Stimulated activated naive CD8-positive, alpha-beta T cell treated with anti-CD3 and anti-CD28 coated beads, Interleukin-15, Interleukin-2, amounts not matched to agents 100 U/mL and 50 U/mL, for 24 hours (primary cell): ENCODE data around the gene DLEC1.
A peak's percentile ranks its signal among the peaks of the same experiment; 100 is the strongest.

Experiments
- ATAC-seq: fragments of 150-1000 bp; cut with Tn5 transposase; one replicate; pipeline ENCODE4 v1.10.0; 2021
- DNase-seq: peaks from one replicate; pipeline ENCODE4 v3.0.0; 2021

DLEC1 gene, protein sequence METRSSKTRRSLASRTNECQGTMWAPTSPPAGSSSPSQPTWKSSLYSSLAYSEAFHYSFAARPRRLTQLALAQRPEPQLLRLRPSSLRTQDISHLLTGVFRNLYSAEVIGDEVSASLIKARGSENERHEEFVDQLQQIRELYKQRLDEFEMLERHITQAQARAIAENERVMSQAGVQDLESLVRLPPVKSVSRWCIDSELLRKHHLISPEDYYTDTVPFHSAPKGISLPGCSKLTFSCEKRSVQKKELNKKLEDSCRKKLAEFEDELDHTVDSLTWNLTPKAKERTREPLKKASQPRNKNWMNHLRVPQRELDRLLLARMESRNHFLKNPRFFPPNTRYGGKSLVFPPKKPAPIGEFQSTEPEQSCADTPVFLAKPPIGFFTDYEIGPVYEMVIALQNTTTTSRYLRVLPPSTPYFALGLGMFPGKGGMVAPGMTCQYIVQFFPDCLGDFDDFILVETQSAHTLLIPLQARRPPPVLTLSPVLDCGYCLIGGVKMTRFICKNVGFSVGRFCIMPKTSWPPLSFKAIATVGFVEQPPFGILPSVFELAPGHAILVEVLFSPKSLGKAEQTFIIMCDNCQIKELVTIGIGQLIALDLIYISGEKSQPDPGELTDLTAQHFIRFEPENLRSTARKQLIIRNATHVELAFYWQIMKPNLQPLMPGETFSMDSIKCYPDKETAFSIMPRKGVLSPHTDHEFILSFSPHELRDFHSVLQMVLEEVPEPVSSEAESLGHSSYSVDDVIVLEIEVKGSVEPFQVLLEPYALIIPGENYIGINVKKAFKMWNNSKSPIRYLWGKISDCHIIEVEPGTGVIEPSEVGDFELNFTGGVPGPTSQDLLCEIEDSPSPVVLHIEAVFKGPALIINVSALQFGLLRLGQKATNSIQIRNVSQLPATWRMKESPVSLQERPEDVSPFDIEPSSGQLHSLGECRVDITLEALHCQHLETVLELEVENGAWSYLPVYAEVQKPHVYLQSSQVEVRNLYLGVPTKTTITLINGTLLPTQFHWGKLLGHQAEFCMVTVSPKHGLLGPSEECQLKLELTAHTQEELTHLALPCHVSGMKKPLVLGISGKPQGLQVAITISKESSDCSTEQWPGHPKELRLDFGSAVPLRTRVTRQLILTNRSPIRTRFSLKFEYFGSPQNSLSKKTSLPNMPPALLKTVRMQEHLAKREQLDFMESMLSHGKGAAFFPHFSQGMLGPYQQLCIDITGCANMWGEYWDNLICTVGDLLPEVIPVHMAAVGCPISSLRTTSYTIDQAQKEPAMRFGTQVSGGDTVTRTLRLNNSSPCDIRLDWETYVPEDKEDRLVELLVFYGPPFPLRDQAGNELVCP (N-terminal part only)

DNA sequence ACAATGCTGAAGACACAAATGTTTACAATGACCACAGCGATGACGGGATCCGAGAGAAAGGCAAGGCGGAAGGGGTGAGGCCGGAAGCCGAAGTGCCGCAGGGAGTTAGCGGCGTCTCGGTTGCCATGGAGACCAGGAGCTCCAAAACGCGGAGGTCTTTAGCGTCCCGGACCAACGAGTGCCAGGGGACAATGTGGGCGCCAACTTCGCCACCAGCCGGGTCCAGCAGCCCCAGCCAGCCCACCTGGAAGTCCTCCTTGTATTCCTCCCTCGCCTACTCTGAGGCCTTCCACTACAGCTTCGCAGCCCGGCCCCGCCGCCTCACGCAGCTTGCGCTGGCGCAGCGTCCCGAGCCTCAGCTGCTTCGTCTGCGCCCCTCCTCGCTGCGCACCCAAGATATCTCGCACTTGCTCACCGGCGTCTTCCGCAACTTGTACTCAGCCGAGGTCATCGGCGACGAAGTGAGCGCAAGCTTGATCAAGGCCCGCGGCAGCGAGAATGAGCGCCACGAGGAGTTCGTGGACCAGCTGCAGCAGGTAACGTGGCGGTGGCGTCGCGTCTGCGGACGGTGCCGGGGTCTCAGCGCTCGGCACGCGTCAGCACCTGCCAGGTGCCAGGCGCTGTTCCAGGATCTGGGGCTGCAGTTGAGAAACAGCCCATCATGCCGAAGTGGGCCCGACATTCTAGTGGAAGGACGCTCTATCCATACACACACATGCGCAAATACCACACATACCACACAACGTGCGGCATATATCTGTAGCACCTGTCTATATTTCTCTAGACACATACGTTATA lies at the start of gene DLEC1:
DLEC1 (plus strand) TSS at position 108 of the 798 bp plus-strand sequence; CDS start at position 126, 18 bp downstream.
- ATAC-seq: peak; percentile 67
- peak; percentile 84 for DNase-seq

DNA sequence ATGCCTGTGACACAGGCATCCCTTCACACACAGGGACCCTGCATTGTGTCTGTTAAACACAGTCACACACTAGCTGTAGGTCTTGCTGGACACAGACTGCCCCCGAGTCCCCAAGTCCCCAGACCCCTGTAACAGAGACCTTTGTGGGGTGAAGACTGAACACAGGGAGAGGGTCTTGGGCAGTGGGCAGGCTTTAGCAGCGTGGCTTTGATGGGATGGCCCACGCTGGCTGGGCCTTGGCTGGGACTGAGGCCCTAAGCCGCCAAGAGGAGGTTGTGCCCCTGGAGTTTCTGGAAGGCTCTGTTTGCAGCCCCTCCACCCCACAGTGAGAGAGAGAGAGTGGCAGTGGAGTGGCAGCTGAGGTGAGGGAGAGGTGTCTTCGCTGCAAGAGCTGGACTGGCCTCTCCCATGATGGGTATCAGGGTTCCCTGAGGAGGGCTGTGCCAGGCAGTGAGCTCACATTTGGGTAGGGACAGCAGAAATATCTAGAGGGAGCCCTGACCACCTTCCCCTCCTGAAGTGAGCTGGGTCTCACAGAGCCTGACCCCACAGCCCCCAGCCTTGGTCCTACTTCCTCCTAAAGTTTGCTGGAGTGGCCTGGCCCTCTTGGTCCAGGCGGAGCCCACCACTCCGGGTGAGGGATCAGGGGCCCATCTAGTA lies 49.1 kb upstream of the DLEC1 start:
- DNase-seq (no peak), ATAC-seq (no peak)

DNA sequence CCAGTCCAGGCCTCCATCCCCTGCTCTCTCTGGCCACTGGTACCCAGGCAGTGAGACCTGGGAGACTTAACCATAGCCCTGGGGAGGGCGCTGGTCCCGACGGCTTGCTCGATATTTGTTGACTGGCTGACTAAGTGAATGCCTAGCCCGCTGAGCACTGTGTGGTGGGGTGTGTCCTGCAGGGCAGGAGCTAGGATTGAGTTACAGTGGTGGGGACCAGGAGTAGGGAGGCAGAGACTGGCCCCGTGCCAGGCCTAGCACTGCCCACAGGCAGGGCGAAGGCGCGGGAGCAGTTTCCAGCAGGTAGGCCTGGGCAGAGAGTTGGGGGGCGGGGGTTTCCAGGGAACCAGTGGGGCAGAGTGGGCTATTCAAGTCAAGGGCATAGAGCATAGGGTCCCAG lies 48.5 kb upstream of the DLEC1 start, which contains the start of gene VILL:
VILL (plus strand) TSS at position 260 of the 400 bp plus-strand sequence. CDS start 2,887 bp downstream, outside the sequence.
- DNase-seq (no peak), ATAC-seq (no peak)

DNA sequence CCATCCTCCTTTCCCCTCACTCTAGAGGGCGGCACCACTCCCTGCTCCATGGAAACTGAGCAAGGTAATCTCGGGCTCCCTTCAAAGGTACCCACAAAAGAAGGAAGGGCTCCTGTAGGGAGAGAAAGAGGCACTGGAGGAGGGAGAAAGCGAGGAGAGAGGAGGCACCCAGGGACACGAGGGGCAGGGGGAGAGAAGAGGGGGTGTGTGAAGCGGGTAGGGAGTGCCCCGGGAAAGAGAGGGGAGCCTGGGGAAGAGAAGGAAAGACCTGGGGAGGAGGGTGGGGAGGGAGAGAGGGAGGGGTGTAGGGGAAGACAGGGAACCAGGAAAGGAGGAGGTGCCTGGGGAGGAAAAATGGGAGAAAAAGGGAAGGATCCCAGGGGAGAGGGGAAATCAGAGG lies 47.9 kb upstream of the DLEC1 start:
- ATAC-seq (no peak), DNase-seq (no peak)

DNA sequence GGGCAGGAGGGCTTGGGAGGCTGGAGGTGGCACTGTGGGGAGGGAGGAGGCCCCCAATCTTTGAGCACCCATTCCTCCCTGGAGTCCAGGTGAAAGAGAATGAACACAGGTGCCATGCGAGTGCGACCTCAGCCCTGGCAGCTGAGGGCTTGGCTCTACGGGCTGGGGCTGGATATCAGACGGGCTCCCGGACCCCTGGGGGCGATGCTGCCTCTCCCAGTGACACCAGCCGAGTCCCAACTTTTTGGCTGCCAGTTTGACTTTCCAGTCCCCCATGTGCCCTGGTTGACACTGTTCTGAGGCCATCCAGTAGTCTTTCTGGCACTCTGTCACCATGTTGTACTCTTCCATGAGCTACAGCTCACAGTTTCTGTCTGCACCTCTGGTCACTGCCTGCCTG lies 47.2 kb upstream of the DLEC1 start:
- no peak for DNase-seq
- ATAC-seq: no peak

DNA sequence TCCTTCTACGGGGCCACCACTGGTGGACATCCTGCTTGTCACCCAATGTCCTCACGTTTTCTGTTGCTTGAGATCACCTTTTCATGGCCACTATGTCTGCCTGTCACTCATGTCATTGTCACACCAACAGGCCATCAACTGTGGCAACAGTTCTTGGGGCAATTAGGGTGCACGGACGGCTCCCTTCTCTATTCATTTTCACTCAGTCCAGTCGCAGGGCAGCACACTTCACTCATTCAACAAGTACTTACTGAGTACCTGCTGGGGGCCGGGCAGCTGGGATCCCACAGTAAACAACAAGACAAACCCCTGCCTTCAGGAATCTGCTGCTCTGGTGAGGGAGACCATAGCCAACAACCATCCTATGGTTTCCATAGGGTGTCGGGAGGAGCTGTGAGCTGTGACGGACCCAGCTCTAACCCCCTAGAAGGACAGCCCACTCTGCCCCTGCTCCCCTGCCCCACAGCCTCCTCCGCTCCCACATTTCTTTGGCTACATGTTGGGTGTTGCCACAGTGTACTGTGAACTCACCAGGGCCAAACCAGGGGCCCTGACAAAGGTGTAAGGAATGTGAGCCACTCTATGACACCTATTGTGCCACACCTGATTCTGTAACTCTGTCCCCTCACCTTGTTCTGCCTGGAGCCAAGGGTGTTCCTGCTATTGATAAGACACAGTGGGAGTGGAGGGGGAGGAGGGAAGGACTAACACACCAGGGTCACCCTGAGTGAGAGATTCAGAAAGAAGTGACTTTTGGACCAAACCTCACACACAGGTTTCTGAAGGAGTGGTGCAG lies 46.5 kb upstream of the DLEC1 start:
- no peak for ATAC-seq
- DNase-seq: no peak

DNA sequence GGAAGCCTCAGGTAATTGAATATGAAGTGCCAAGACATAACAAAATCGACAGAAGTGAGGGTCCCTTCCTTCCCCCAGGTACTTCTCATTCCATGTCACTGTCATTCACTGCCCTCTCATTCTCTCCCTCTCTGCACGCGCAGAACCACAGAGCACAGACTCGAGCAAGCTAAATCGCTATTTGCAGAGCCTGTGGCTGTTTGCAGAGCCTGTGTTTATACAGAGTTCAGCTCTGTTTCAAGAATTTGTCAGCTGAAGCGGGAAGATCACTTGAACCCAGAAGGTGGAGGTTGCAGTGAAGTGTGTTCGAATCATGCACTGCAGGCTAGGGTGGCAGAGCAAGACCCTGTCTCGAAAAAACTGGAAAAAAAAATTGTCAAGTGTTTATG lies 45.9 kb upstream of the DLEC1 start:
- DNase-seq (no peak), ATAC-seq (no peak)

DNA sequence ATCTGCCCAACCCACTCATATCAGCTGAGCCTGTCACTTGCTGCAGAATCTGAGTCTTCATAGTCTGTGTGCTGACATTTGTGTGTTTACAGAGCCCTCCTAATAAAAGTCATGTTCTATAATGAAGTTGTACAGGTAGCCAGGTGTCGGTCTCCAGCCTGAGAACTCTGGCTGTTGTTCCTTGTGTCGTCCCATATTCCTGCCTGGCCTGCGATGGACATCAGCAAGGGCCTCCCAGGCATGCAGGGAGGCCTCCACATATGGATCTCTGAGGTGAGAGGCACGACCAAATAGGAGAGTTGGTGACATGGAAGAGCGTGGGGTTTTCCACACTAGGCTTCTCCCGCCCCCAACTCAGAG lies 45.6 kb upstream of the DLEC1 start:
- ATAC-seq (no peak), DNase-seq (no peak)

DNA sequence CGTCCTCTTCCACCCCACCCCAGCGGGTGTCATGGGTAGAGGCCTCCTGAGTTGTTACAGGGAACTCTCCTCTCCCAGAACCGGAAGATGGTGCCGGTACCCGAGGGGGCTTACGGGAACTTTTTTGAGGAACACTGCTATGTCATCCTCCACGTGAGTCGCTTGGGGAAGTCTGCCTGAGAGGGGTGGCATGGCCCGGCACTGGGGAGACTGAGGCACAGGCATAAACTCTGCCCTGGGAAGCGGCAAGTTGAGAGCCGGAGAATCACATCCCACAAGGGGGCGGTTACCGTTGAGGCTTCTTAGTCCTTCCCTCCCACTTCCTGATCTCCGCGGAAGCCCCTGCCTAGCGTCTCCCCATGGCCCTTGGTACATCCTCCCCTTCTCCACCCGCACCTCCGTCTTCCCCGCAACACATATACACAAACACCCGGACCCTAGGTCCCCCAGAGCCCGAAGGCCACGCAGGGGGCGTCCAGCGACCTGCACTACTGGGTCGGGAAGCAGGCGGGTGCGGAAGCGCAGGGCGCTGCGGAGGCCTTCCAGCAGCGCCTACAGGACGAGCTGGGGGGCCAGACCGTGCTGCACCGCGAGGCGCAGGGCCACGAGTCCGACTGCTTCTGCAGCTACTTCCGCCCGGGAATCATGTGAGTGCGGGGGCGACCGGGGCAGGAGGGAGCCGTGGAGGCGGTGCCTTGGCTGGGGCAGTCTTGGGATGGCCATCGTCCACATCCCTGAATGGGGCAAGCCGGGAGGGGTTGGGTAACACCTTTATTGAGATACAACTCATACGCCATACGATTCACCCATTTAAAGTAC lies 45.0 kb upstream of the DLEC1 start:
- DNase-seq (peak; percentile 83), ATAC-seq (peak; percentile 75)

DNA sequence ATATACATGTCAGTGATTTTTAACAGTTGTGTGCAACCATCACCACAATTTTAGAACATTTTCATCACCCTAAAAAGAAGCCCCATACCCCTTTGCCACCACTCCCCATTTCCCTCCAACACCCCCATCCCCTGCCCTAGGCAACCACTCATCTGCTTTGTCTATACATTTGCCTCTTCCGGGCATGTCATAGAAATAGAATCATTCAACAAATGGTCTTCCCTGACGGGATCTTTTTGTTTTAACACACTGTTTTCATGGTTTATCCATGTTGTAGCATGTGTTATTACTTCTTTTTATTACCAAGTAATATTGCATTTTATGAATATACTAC lies 44.4 kb upstream of the DLEC1 start:
- ATAC-seq (no peak), DNase-seq (no peak)

DNA sequence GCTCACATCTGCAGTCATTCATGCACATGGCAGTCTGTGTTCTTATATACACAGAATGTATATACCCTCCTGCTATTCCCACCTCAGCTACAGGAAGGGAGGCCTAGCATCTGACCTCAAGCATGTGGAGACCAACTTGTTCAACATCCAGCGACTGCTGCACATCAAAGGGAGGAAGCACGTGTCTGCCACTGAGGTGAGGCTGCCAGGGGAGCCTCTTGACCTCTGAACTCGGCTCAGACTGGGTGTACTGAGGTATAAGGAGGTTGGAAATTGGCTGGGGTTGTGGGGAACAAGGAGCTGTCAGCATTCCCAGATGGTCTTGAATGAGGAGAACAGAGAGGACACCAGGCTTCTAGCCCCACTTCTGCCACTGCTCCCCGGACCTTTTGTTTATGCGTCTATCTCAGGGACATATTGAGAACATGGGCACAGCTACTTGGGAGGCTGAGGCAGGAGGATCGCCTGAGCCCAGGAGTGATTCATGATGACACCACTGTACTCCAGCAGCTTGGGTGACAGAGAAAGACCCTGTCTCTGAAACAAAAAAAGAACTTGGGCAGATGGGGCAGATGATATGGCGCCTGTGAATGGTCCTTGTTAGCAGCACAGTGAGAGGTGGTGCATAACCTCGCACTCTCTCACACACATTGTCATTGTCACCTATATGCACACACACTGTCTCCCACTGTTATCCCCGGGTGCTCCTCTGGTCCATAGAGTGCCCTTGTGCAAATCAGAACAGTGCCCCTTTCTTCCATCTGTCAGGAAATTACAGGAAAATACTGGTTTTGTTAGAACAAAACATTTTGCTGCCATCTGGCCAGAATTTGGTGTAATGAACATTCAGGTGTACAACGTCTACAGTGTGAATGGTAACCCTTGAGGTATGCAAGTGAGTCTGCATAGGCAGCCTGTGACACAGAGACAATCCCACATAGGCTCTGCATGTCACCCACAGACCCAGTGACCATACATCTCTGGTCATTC lies 43.1 kb upstream of the DLEC1 start:
- no peak for ATAC-seq
- no peak for DNase-seq

DNA sequence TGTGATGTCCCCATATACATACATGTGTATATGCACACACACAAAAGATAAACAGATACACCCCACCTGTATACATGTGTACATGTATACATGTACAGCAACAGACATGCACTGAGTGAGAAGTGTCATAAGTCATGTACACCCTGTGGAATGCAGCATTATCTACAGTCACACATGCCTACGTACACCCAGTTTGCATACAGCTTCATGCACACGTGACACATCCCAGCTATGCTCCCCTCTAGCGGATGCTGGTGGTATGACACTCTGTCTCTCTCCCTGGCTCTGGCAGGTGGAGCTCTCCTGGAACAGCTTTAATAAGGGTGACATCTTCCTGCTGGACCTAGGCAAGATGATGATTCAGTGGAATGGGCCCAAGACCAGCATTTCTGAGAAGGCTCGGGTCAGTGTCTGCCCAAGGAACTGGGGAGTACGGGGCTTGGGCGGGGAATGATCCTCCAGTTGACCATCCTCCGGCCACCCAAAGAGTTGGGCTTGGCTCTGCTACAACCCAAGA lies 42.2 kb upstream of the DLEC1 start:
- ATAC-seq: peak; percentile 37

DNA sequence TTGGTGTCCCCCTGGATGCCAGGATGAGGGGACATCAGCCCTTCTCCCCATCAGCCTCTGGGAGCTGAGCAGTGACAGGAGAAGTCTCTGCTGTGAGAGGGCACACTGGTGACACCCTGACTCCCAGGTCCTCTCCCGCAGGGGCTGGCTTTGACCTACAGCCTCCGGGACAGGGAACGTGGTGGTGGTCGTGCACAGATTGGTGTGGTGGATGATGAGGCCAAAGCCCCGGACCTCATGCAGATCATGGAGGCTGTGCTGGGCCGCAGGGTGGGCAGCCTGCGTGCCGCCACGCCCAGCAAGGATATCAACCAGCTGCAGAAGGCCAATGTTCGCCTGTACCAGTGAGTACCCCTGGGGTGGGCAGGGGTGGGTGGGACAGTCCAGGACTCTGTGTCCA lies 41.7 kb upstream of the DLEC1 start:
- ATAC-seq (no peak), DNase-seq (no peak)

More for the DNA sequence above, 42.2 kb upstream of the DLEC1 start:
- DNase-seq: peak; percentile 83

DNA sequence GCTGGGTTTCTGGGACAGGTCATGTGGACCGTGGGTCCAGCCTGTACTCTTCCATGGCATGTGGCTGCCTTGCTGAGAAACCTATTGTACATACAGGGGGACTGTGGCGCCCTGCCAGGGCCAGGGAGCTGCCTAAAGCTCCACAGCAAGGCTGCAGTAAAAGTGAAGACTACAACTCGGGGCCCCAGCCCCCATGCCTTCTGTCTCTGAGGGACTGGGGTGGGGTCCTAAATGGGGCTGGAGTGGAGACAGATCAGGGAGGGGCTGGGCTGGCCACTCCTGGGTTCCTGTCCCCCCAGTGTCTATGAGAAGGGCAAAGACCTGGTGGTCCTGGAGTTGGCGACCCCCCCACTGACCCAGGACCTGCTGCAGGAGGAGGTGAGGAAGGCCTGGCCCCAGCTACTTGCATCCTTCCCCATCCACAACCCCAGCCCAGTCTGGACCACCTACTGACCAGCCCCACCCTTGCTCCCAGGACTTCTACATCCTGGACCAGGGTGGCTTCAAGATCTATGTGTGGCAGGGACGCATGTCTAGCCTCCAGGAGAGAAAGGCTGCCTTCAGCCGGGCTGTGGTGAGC lies 41.1 kb upstream of the DLEC1 start:
- ATAC-seq (no peak), DNase-seq (no peak)

DNA sequence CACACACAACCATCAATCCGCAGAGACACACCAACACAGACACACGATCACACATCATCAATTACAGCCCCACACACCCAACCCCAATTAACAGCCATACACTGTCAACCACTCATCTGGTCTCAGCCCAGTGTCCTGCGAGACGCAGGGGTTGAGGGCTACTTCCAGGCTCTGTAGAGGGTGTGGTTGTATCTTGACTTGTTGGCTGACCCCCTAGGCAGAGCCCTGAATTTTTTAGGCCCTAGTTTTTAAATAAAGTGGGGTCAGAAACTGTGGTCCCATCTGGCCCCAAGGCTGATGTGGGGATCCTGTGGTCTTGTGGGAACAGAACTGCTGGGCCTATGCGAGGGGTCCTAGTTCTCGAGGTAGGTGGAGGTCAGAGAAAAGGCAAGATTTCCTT lies 39.2 kb upstream of the DLEC1 start:
- DNase-seq (no peak), ATAC-seq (no peak)

DNA sequence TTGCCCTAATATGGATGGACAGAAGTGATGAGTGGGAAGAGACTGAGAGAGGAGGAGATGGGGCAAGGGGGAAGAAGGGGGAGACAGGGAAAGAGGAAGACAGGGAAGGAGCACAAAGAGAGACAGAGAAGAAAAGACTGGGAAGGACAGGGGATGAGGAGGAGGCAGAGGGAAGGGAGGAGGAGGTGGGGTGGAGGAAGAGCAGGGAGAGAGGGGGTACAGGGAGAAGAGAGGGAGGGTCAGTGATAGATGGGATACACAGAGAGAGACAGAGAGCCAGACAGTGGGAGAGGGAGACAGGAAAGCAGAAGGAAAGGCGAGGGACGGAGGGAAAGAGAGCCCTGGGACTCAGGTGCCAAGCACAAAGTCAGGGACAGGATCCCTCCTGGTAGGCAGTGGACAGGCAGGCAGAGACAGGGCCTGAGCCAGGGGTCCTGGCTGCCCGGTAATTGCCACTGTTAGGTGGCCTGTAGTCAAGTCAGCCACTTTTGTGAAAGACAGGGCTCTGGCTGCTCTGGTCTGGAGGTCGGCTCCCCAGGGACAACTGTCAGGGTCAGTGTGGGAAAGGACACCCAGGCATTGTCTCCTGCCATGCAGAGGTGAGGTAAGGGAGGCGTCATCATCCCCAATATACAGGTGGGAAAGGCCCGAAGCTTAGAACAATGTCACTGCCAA lies 38.6 kb upstream of the DLEC1 start:
- ATAC-seq: no peak
- DNase-seq: no peak

DNA sequence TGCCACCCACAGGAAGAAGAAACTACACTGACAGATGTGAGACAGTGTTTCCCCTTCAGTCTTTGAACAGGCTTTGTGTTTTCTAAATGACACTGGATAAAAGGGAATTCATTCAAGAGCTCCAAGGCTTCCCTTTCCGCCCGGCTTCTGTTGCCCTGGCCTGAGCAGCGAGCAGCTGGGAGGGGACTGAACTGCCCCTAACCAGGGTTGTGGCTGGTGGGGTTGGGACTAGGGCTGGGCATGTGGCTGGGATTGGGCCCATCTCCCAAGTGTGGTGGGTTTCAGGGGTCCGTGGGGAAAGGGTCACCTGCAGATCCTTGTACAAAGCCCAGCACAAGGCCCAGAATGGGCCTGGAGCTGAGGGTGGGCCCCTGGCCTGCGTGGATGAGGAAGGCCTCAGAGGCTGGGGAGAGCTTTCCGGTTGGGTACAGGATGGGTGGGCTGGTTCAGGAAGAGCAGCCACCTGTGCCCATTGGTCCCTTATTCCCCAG lies 38.0 kb upstream of the DLEC1 start:
- ATAC-seq (no peak), DNase-seq (no peak)
